GM23338 (cell line): ENCODE measurements around the gene IFNA10. TPM values are rescaled to one million over a fixed set of nuclear protein-coding genes. Genes with fewer than 3 reads are reported as not detected.
"Not testable (repeated sequence)": the region's sequence is repeated elsewhere in the genome, so short reads cannot be mapped to it uniquely, and the experiment has no call there.

Experiments used
- ATAC-seq: fragments of 200-7000 bp; cut with Tn5 transposase; 3 replicates; pipeline ENCODE4 v1.9.1; 2020
- DNase-seq: peaks from one replicate; pipeline ENCODE4 v3.0.0-alpha.2; 2015; ENCODE audit warnings: low spot score
- H2AFZ ChIP-seq: fragments of 200-600 bp; sonication (generic); 2 replicates; pipeline ENCODE4 v1.8.0; 2016; ENCODE audit warnings: antibody characterized with exemption, mild to moderate bottlenecking, moderate library complexity
- H3F3A ChIP-seq: fragments of 200-600 bp; sonication (generic); replicated peaks from 2 replicates; pipeline ENCODE4 v1.8.0; 2017; ENCODE audit warnings: antibody characterized with exemption, mixed run types, low read depth
- H3K27ac ChIP-seq: fragments of 200-600 bp; sonication (generic); 2 replicates; pipeline ENCODE4 v1.6.1; 2016; ENCODE audit warnings: low read depth
- H3K27me3 ChIP-seq: fragments of 200-600 bp; sonication (generic); 2 replicates; pipeline ENCODE4 v1.8.0; 2016; ENCODE audit warnings: mild to moderate bottlenecking, mixed run types, moderate library complexity; ENCODE audit not compliant: insufficient read depth
- H3K36me3 ChIP-seq: fragments of 200-600 bp; sonication (generic); 2 replicates; pipeline ENCODE4 v1.8.0; 2016; ENCODE audit warnings: mild to moderate bottlenecking; ENCODE audit not compliant: insufficient read depth
- H3K4me1 ChIP-seq: fragments of 200-600 bp; sonication (generic); 2 replicates; pipeline ENCODE4 v1.8.0; 2016; ENCODE audit warnings: mild to moderate bottlenecking, moderate library complexity; ENCODE audit not compliant: insufficient read depth
- H3K4me2 ChIP-seq: fragments of 200-600 bp; sonication (generic); 2 replicates; pipeline ENCODE4 v1.7.1; 2017; ENCODE audit warnings: mixed run types
- H3K4me3 ChIP-seq: fragments of 200-600 bp; sonication (generic); 2 replicates; pipeline ENCODE4 v1.6.1; 2016; ENCODE audit warnings: mixed run types
- H3K79me2 ChIP-seq: fragments of 200-600 bp; sonication (generic); replicated peaks from 2 replicates; pipeline ENCODE4 v1.8.0; 2017; ENCODE audit warnings: mild to moderate bottlenecking; ENCODE audit not compliant: insufficient read depth
- H3K9me2 ChIP-seq: fragments of 200-600 bp; sonication (generic); 2 replicates; pipeline ENCODE4 v1.8.0; 2017; ENCODE audit not compliant: insufficient read depth
- H4K20me1 ChIP-seq: fragments of 200-600 bp; sonication (generic); replicated peaks from 2 replicates; pipeline ENCODE4 v1.8.0; 2017; ENCODE audit warnings: mild to moderate bottlenecking; ENCODE audit not compliant: insufficient read depth
- H3K27ac Mint-ChIP-seq: 2 replicates; pipeline ENCODE4 v1.8.0; 2020; ENCODE audit warnings: inconsistent platforms, mild to moderate bottlenecking, moderate library complexity, mixed read lengths
- H3K27me3 Mint-ChIP-seq: 3 replicates; pipeline ENCODE4 v1.8.0; 2022; ENCODE audit warnings: low read depth, mild to moderate bottlenecking, moderate library complexity, mixed read lengths, inconsistent platforms; ENCODE audit not compliant: insufficient read depth, poor library complexity
- H3K36me3 Mint-ChIP-seq: 3 replicates; pipeline ENCODE4 v1.8.0; 2021; ENCODE audit warnings: low read depth, mild to moderate bottlenecking, inconsistent platforms, moderate library complexity, mixed read lengths
- H3K4me1 Mint-ChIP-seq: 3 replicates; pipeline ENCODE4 v1.8.0; 2020; ENCODE audit warnings: mild to moderate bottlenecking, inconsistent platforms, mixed read lengths
- H3K4me3 Mint-ChIP-seq: 3 replicates; pipeline ENCODE4 v1.8.0; 2021; ENCODE audit warnings: moderate library complexity, mild to moderate bottlenecking, inconsistent platforms, mixed read lengths
- H3K9me3 Mint-ChIP-seq: 3 replicates; pipeline ENCODE4 v1.8.0; 2020; ENCODE audit warnings: moderate library complexity, mild to moderate bottlenecking, inconsistent platforms, mixed read lengths
- EZH2 ChIP-seq: fragments of 200-600 bp; sonication (generic); IDR thresholded peaks from one replicate; pipeline ENCODE4 v1.8.0; 2017; ENCODE audit warnings: antibody characterized with exemption, mild to moderate bottlenecking, low read depth; ENCODE audit not compliant: unreplicated experiment
- polyA plus RNA-seq: library from polyadenylated mRNA; unstranded; fragments of >200 nt; fragmentation: Nextera tagmentation; extraction: Ambion mirVana; gene quantifications from 2 replicates; pipeline ENCODE4 v1.2.1, GENCODE V29; 2016
- total RNA-seq: library from RNA; depleted of rRNA; stranded (reverse); fragments of >200 nt; shearing (Covaris generic); gene quantifications from 2 replicates; pipeline ENCODE4 v1.2.3, GENCODE V29; 2014
- TF ChIP-seq, protein P1 (sequence below): fragments of 250-450 bp; sonication (Bioruptor Pico); IDR thresholded peaks from 2 replicates; pipeline ENCODE4 v1.5.0; 2020; ENCODE audit warnings: mild to moderate bottlenecking, moderate library complexity
- TF ChIP-seq, protein P2 (sequence below), 2 experiments: fragments of 200-600 bp in 1 of 2; sonication (generic) in 1 of 2; conservative IDR thresholded peaks; 2 replicates each; pipeline versions ENCODE4 v1.5.1 to v1.6.1; 2016 to 2017; ENCODE audit warnings: antibody characterized with exemption in 2 of 2, low read depth in 2 of 2, mild to moderate bottlenecking in 2 of 2, moderate library complexity in 1 of 2

The IFNA10 gene
- total and polyA plus RNA-seq, 2 experiments from 2014 or later, result not detected

DNA sequence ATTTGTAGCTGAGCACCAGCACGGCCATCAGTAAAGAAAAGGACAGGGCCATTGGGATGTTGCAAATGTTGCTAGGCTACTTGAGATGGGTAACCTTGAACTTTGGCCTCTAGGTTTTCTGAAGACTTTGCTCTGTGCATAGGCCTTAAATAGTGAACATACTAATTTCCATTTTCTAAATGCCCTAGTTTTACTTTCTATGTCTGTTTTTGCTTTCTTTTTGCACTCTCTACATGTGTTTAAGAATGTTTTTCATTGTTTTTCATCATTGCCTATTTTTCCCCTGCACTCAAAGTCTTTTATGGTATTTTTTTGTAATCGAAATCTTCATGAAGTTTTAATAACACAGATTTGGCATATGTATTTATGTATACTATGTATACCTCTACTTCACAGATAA, 21.2 kb upstream of the IFNA10 start, which contains the start of gene IFNA17 (continued):
- TF ChIP-seq, protein P1, sequence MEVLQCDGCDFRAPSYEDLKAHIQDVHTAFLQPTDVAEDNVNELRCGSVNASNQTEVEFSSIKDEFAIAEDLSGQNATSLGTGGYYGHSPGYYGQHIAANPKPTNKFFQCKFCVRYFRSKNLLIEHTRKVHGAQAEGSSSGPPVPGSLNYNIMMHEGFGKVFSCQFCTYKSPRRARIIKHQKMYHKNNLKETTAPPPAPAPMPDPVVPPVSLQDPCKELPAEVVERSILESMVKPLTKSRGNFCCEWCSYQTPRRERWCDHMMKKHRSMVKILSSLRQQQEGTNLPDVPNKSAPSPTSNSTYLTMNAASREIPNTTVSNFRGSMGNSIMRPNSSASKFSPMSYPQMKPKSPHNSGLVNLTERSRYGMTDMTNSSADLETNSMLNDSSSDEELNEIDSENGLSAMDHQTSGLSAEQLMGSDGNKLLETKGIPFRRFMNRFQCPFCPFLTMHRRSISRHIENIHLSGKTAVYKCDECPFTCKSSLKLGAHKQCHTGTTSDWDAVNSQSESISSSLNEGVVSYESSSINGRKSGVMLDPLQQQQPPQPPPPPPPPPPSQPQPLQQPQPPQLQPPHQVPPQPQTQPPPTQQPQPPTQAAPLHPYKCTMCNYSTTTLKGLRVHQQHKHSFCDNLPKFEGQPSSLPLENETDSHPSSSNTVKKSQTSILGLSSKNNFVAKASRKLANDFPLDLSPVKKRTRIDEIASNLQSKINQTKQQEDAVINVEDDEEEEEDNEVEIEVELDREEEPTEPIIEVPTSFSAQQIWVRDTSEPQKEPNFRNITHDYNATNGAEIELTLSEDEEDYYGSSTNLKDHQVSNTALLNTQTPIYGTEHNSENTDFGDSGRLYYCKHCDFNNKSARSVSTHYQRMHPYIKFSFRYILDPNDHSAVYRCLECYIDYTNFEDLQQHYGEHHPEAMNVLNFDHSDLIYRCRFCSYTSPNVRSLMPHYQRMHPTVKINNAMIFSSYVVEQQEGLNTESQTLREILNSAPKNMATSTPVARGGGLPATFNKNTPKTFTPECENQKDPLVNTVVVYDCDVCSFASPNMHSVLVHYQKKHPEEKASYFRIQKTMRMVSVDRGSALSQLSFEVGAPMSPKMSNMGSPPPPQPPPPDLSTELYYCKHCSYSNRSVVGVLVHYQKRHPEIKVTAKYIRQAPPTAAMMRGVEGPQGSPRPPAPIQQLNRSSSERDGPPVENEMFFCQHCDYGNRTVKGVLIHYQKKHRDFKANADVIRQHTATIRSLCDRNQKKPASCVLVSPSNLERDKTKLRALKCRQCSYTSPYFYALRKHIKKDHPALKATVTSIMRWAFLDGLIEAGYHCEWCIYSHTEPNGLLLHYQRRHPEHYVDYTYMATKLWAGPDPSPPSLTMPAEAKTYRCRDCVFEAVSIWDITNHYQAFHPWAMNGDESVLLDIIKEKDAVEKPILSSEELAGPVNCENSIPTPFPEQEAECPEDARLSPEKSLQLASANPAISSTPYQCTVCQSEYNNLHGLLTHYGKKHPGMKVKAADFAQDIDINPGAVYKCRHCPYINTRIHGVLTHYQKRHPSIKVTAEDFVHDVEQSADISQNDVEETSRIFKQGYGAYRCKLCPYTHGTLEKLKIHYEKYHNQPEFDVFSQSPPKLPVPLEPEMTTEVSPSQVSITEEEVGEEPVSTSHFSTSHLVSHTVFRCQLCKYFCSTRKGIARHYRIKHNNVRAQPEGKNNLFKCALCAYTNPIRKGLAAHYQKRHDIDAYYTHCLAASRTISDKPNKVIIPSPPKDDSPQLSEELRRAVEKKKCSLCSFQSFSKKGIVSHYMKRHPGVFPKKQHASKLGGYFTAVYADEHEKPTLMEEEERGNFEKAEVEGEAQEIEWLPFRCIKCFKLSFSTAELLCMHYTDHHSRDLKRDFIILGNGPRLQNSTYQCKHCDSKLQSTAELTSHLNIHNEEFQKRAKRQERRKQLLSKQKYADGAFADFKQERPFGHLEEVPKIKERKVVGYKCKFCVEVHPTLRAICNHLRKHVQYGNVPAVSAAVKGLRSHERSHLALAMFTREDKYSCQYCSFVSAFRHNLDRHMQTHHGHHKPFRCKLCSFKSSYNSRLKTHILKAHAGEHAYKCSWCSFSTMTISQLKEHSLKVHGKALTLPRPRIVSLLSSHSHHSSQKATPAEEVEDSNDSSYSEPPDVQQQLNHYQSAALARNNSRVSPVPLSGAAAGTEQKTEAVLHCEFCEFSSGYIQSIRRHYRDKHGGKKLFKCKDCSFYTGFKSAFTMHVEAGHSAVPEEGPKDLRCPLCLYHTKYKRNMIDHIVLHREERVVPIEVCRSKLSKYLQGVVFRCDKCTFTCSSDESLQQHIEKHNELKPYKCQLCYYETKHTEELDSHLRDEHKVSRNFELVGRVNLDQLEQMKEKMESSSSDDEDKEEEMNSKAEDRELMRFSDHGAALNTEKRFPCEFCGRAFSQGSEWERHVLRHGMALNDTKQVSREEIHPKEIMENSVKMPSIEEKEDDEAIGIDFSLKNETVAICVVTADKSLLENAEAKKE (CRISPR knock-in tag), result no peak
- no peak for TF ChIP-seq EZH2

DNA sequence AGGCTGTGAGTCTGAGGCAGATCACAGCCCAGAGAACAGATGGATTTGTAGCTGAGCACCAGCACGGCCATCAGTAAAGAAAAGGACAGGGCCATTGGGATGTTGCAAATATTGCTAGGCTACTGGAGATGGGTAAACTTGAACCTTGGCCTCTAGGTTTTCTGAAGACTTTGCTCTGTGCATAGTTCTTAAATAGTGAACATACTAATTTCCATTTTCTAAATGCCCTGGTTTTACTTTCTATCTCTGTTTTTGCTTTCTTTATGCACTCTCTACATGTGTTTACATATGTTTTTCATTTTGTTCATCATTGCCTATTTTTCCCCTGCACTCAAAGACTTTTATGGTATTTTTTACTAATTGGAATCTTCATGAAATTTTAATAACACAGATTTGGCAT, 10.3 kb upstream of the IFNA10 start, which contains the start of gene IFNA16:
IFNA16 (minus strand) TSS at position 101 of the 400 bp plus-strand sequence; CDS start at position 95, 6 bp downstream.
- H3K9me2 ChIP-seq, H3K4me1 Mint-ChIP-seq, H3K36me3 Mint-ChIP-seq, H3K4me2 ChIP-seq, H3K27me3 ChIP-seq, H4K20me1 ChIP-seq, H3F3A ChIP-seq, H3K79me2 ChIP-seq, H3K27me3 Mint-ChIP-seq, DNase-seq, H3K36me3 ChIP-seq, H3K4me3 Mint-ChIP-seq, H3K4me1 ChIP-seq, H3K4me3 ChIP-seq, H2AFZ ChIP-seq, H3K9me3 Mint-ChIP-seq, H3K27ac ChIP-seq, H3K27ac Mint-ChIP-seq, ATAC-seq: not testable (repeated sequence)

DNA sequence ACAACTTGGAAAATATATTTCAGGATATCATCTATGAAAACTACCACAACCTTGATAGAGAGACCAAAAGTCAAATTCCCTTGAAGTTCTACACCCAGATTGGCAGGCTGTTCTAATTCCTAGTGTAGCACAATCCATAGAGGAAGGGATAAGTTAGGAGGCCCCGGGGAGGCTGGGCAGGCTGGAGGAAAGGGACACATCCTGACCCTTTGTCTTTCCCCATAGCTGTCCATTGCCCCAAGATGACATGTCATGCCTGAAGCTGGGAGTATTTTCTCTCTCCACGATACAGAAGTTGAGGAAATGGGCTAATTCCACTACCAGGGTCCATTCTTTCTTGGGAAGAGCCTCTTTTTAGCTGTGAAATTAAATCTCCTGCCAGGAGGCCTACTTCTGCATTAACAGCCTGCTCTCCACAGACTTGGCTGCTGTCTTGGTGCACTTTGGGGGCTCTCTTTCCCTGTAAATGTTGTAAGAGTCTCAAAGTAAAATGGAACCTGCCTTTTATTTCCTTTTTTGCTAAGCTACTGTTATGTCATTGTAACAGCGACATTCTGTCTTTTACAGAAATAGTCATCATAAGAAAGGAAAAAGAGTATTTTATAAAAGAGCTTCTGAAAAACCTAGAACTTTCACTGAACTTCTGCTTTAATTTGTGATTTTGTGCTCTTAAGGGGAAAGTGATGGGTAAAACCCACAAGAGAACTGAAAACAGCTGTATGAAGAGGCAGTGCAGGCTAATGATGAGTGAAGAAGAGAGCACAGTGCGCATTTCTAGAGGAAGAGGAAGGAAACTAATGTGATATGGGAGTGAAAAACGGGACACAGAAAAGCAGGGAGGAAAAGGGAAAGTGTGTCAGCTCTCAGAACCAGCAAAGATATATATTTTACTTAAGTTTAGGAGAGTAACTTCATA, 6.7 kb upstream of the IFNA10 start:
- H3K36me3 ChIP-seq, H4K20me1 ChIP-seq, H3K4me1 Mint-ChIP-seq, H3K4me1 ChIP-seq, H3K4me3 Mint-ChIP-seq, H3K9me3 Mint-ChIP-seq, H3K4me3 ChIP-seq, H3K27me3 ChIP-seq, H3K27ac ChIP-seq, H3K27me3 Mint-ChIP-seq, H3K79me2 ChIP-seq, H3K4me2 ChIP-seq, H3K27ac Mint-ChIP-seq, H3K9me2 ChIP-seq, H3F3A ChIP-seq, H3K36me3 Mint-ChIP-seq, H2AFZ ChIP-seq: not testable (repeated sequence)
- TF ChIP-seq, protein P2, sequence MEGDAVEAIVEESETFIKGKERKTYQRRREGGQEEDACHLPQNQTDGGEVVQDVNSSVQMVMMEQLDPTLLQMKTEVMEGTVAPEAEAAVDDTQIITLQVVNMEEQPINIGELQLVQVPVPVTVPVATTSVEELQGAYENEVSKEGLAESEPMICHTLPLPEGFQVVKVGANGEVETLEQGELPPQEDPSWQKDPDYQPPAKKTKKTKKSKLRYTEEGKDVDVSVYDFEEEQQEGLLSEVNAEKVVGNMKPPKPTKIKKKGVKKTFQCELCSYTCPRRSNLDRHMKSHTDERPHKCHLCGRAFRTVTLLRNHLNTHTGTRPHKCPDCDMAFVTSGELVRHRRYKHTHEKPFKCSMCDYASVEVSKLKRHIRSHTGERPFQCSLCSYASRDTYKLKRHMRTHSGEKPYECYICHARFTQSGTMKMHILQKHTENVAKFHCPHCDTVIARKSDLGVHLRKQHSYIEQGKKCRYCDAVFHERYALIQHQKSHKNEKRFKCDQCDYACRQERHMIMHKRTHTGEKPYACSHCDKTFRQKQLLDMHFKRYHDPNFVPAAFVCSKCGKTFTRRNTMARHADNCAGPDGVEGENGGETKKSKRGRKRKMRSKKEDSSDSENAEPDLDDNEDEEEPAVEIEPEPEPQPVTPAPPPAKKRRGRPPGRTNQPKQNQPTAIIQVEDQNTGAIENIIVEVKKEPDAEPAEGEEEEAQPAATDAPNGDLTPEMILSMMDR (conservative IDR thresholded peaks at IDR 0.05; ENCODE audit: low read depth in 2 of 2), result peak; percentile 19 to 44; a peak in 3 of 4 replicates
- DNase-seq (peak; percentile 8), ATAC-seq (peak; percentile 31; the same call in 1 of the 3 replicates)

DNA sequence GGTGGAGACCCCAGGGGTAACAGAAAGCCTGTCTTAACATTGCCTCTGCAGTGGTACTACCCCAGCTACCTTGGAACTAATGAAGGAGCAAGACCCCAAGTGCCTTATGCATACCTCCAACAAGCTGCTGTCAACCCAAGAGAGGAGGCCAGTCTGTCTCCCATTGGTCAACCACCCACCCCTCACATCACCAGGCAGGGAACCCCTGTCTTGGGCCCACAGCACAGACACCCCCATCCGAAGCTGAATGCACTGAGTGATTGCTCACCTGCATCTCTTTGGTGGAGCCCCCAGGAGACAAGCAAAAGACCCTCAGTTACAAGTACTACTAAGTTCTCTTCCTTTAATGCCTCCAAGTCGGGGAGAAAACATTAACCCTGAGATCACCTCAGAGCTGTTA, 5.2 kb upstream of the IFNA10 start:
- H2AFZ ChIP-seq, DNase-seq, H3K79me2 ChIP-seq, H3K36me3 ChIP-seq, H3K27me3 ChIP-seq, H4K20me1 ChIP-seq, H3K27ac ChIP-seq, H3K36me3 Mint-ChIP-seq, H3K27me3 Mint-ChIP-seq, H3K4me1 ChIP-seq, H3K9me3 Mint-ChIP-seq, H3K9me2 ChIP-seq, H3K27ac Mint-ChIP-seq, H3K4me3 ChIP-seq, H3K4me3 Mint-ChIP-seq, H3K4me2 ChIP-seq, H3K4me1 Mint-ChIP-seq, ATAC-seq, H3F3A ChIP-seq: not testable (repeated sequence)
